SK-N-SH (cell line): ENCODE results near the gene MED26. TPM values are rescaled to one million over a fixed set of nuclear protein-coding genes. Genes with fewer than 3 reads are reported as not detected.
A peak's percentile ranks its signal among the peaks of the same experiment; 100 is the strongest.

ENCODE experiments used
- CTCF ChIA-PET: fragments of 300-600, 350-600 bp; formaldehyde crosslinking; extraction: SDS; loops from one replicate; lab custom pipeline; 2021; lab: Yijun Ruan, JAX
- POLR2A ChIA-PET: fragments of 350-600 bp; sonication (Branson Sonifier 250); formaldehyde crosslinking; extraction: SDS; loops from one replicate; lab custom pipeline; 2020; ENCODE audit warnings: antibody characterized with exemption, inconsistent platforms; lab: Yijun Ruan, JAX
- DNase-seq: peaks from one replicate; pipeline ENCODE4 v3.0.0; 2012
- H2AFZ ChIP-seq: fragments of 200-600 bp; sonication (generic); 2 replicates; pipeline ENCODE4 v1.8.1; 2016; ENCODE audit warnings: antibody characterized with exemption, mild to moderate bottlenecking, low read depth
- H3F3A ChIP-seq: fragments of 200-600 bp; sonication (generic); replicated peaks from 2 replicates; pipeline ENCODE3; 2016; ENCODE audit warnings: antibody characterized with exemption, mild to moderate bottlenecking; ENCODE audit not compliant: insufficient read depth
- H3K27ac ChIP-seq, 2 experiments: fragments of 200-500 bp in 1 of 2; fragments of 200-600 bp in 1 of 2; sonication (Bioruptor generic) in 1 of 2; sonication (generic), shearing (Covaris generic) in 1 of 2; 2 replicates each; pipeline versions ENCODE4 v1.5.1 to v1.6.1; 2014 to 2016; ENCODE audit warnings: low read depth in 2 of 2, inconsistent platforms in 1 of 2, low read length in 1 of 2, mild to moderate bottlenecking in 1 of 2, mixed read lengths in 1 of 2
- H3K27me3 ChIP-seq: fragments of 200-600 bp; sonication (generic), shearing (Covaris generic); 2 replicates; pipeline ENCODE4 v1.6.1; 2016; ENCODE audit warnings: mixed run types; ENCODE audit not compliant: insufficient read depth
- H3K36me3 ChIP-seq, 2 experiments: fragments of 200-500 bp in 1 of 2; fragments of 200-600 bp in 1 of 2; sonication (Bioruptor generic) in 1 of 2; sonication (generic) in 1 of 2; replicated peaks in 1 of 2; 2 replicates each; pipeline versions ENCODE3 to v1.5.1; 2014 to 2016; ENCODE audit warnings: low read length in 1 of 2, mild to moderate bottlenecking in 1 of 2; ENCODE audit not compliant: insufficient read depth in 2 of 2, control insufficient read depth in 1 of 2
- H3K4me1 ChIP-seq, 2 experiments: fragments of 200-500 bp in 1 of 2; fragments of 200-600 bp in 1 of 2; sonication (Bioruptor generic) in 1 of 2; sonication (generic), shearing (Covaris generic) in 1 of 2; 2 replicates each; pipeline versions ENCODE4 v1.5.1 to v1.6.1; 2014 to 2016; ENCODE audit warnings: low read depth in 1 of 2, low read length in 1 of 2, mixed run types in 1 of 2; ENCODE audit not compliant: insufficient read depth in 2 of 2, control insufficient read depth in 1 of 2
- H3K4me2 ChIP-seq: fragments of 200-600 bp; sonication (generic), shearing (Covaris generic); 2 replicates; pipeline ENCODE4 v1.6.1; 2017; ENCODE audit warnings: mixed run types
- H3K4me3 ChIP-seq, 2 experiments: fragments of 200-500 bp in 1 of 2; fragments of 200-600 bp in 1 of 2; sonication (Bioruptor generic) in 1 of 2; sonication (generic), shearing (Covaris generic) in 1 of 2; 2 replicates each; pipeline versions ENCODE4 v1.5.1 to v1.8.1; 2014 to 2016; ENCODE audit warnings: low read depth in 2 of 2, inconsistent platforms in 1 of 2, low read length in 1 of 2, mild to moderate bottlenecking in 1 of 2, mixed read lengths in 1 of 2, moderate library complexity in 1 of 2
- H3K79me2 ChIP-seq: fragments of 200-600 bp; sonication (generic); 2 replicates; pipeline ENCODE4 v1.8.1; 2017; ENCODE audit warnings: mild to moderate bottlenecking; ENCODE audit not compliant: insufficient read depth
- H3K9ac ChIP-seq: fragments of 200-600 bp; sonication (generic); 2 replicates; pipeline ENCODE4 v1.6.1; 2017; ENCODE audit warnings: mixed run types
- H3K9me2 ChIP-seq: fragments of 200-600 bp; sonication (generic); 2 replicates; pipeline ENCODE4 v1.6.1; 2017; ENCODE audit warnings: mixed run types
- H3K9me3 ChIP-seq: fragments of 200-600 bp; sonication (generic); 2 replicates; pipeline ENCODE4 v1.6.1; 2017; ENCODE audit warnings: mixed run types, mild to moderate bottlenecking, moderate library complexity
- H4K20me1 ChIP-seq: fragments of 200-600 bp; sonication (generic); 2 replicates; pipeline ENCODE4 v1.6.1; 2017; ENCODE audit warnings: mild to moderate bottlenecking, mixed run types; ENCODE audit not compliant: insufficient read depth
- CTCF ChIP-seq: fragments of 200-600 bp; sonication (generic); IDR thresholded peaks from 2 replicates; pipeline ENCODE4 v1.6.1; 2017; ENCODE audit warnings: antibody characterized with exemption, mild to moderate bottlenecking, moderate library complexity
- ELF1 ChIP-seq: IDR thresholded peaks from 2 replicates; pipeline ENCODE4 v1.4.0; 2012
- EZH2phosphoT487 ChIP-seq: fragments of 200-600 bp; sonication (generic); IDR thresholded peaks from 2 replicates; pipeline ENCODE4 v1.6.1; 2017; ENCODE audit warnings: low read depth, mixed run types, mild to moderate bottlenecking, antibody characterized with exemption, moderate library complexity, borderline replicate concordance
- FOSL2 ChIP-seq: IDR thresholded peaks from 2 replicates; pipeline ENCODE4 v1.4.0; 2012; ENCODE audit warnings: low read depth, mild to moderate bottlenecking, moderate library complexity, borderline replicate concordance
- GABPA ChIP-seq: IDR thresholded peaks from 2 replicates; pipeline ENCODE4 v1.4.0; 2012; ENCODE audit warnings: low read depth, mild to moderate bottlenecking
- GATA2 ChIP-seq: sonication (generic); formaldehyde crosslinking; IDR thresholded peaks from 2 replicates; pipeline ENCODE4 v1.5.0; 2020; ENCODE audit warnings: mild to moderate bottlenecking, missing genetic modification reagents
- JUND ChIP-seq: IDR thresholded peaks from 2 replicates; pipeline ENCODE4 v1.4.0; 2012
- MAX ChIP-seq: IDR thresholded peaks from 2 replicates; pipeline ENCODE4 v1.4.0; 2012; ENCODE audit warnings: low read depth
- MEF2A ChIP-seq: IDR thresholded peaks from 2 replicates; pipeline ENCODE4 v1.4.0; 2012; ENCODE audit warnings: low read depth, borderline replicate concordance
- MXI1 ChIP-seq: IDR thresholded peaks from 2 replicates; pipeline ENCODE4 v1.6.1; 2012; ENCODE audit warnings: mild to moderate bottlenecking, low read depth, low read length, improper control_type of control experiment
- NFIC ChIP-seq: IDR thresholded peaks from 2 replicates; pipeline ENCODE4 v1.4.0; 2012; ENCODE audit warnings: borderline replicate concordance
- POLR2AphosphoS5 ChIP-seq: IDR thresholded peaks from 2 replicates; pipeline ENCODE4 v1.6.1; 2012; ENCODE audit warnings: low read depth, low read length
- RAD21 ChIP-seq: IDR thresholded peaks from 2 replicates; pipeline ENCODE4 v1.6.1; 2012; ENCODE audit warnings: mild to moderate bottlenecking, low read length
- RFX5 ChIP-seq: IDR thresholded peaks from 2 replicates; pipeline ENCODE4 v1.6.1; 2012; ENCODE audit warnings: mild to moderate bottlenecking, improper control_type of control experiment, low read length
- SIN3A ChIP-seq: IDR thresholded peaks from 2 replicates; pipeline ENCODE4 v1.6.1; 2012; ENCODE audit warnings: low read depth, mild to moderate bottlenecking, low read length, moderate library complexity, borderline replicate concordance
- SMC3 ChIP-seq: IDR thresholded peaks from 2 replicates; pipeline ENCODE4 v1.6.1; 2012; ENCODE audit warnings: low read depth, low read length, improper control_type of control experiment
- TCF12 ChIP-seq: IDR thresholded peaks from 2 replicates; pipeline ENCODE4 v1.4.0; 2012
- WGBS: methylation state at CpG from one replicate; pipeline ENCODE4 v1.1.6; 2017; ENCODE audit warnings: low lambda C conversion rate; 5-methylcytosine and 5-hydroxymethylcytosine counted together
- polyA plus RNA-seq, 3 experiments: library from polyadenylated mRNA; depleted of rRNA; stranded (reverse); fragments of >200 nt; gene quantifications; 2 replicates each; pipeline ENCODE4 v1.2.3, GENCODE V29; 2012
- TF ChIP-seq, protein P1 (sequence below): IDR thresholded peaks from 2 replicates; pipeline ENCODE4 v1.4.0; 2012; ENCODE audit warnings: low read depth, borderline replicate concordance
- TF ChIP-seq, protein P2 (sequence below): IDR thresholded peaks from 2 replicates; pipeline ENCODE4; 2012

MED26 gene
- polyA plus RNA-seq, 1 of the 3 experiments (the other 2 are of a cell fraction) = 3.5 TPM

- CTCF ChIA-PET = interaction anchor here (1.0 kb wide), 1 partner anchor 11 kb away, joined by 3 read pairs; no protein-coding TSS in a partner anchor
- H3F3A ChIP-seq = no peaks in the 10 kb centered on the region
- no peak overlapping the region for H2AFZ ChIP-seq
- peak overlapping the region in 1 of 2 experiments; percentile 12; a peak in 1 of 4 replicates for H3K27ac ChIP-seq
- TF ChIP-seq, protein P1, sequence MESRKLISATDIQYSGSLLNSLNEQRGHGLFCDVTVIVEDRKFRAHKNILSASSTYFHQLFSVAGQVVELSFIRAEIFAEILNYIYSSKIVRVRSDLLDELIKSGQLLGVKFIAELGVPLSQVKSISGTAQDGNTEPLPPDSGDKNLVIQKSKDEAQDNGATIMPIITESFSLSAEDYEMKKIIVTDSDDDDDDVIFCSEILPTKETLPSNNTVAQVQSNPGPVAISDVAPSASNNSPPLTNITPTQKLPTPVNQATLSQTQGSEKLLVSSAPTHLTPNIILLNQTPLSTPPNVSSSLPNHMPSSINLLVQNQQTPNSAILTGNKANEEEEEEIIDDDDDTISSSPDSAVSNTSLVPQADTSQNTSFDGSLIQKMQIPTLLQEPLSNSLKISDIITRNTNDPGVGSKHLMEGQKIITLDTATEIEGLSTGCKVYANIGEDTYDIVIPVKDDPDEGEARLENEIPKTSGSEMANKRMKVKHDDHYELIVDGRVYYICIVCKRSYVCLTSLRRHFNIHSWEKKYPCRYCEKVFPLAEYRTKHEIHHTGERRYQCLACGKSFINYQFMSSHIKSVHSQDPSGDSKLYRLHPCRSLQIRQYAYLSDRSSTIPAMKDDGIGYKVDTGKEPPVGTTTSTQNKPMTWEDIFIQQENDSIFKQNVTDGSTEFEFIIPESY = no peak
- TF ChIP-seq CTCF = no peak
- no peak for TF ChIP-seq ELF1
- no peak for TF ChIP-seq FOSL2
- no peak for TF ChIP-seq NFIC
- TF ChIP-seq SMC3 = no peak
- TF ChIP-seq MXI1 = no peak
- TF ChIP-seq EZH2phosphoT487 = no peak
- no peak for TF ChIP-seq MAX
- TF ChIP-seq JUND = no peak
- TF ChIP-seq TCF12 = no peak
- TF ChIP-seq POLR2AphosphoS5 = no peak
- no peak for TF ChIP-seq SIN3A
- TF ChIP-seq, protein P2, sequence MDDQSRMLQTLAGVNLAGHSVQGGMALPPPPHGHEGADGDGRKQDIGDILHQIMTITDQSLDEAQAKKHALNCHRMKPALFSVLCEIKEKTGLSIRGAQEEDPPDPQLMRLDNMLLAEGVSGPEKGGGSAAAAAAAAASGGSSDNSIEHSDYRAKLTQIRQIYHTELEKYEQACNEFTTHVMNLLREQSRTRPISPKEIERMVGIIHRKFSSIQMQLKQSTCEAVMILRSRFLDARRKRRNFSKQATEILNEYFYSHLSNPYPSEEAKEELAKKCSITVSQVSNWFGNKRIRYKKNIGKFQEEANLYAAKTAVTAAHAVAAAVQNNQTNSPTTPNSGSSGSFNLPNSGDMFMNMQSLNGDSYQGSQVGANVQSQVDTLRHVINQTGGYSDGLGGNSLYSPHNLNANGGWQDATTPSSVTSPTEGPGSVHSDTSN = no peak
- no peak for TF ChIP-seq RFX5
- TF ChIP-seq GABPA = no peak
- no peak for TF ChIP-seq RAD21
- no peak for TF ChIP-seq MEF2A
- TF ChIP-seq GATA2 (CRISPR knock-in tag) = no peak
- POLR2A ChIA-PET = no interaction called here
- peaks cover 100% of the 10 kb centered on the region for H3K79me2 ChIP-seq
- no peaks in the 10 kb centered on the region for H3K36me3 ChIP-seq
- H3K9me3 ChIP-seq = no peaks in the 10 kb centered on the region
- no peak overlapping the region for H3K9ac ChIP-seq
- H3K27me3 ChIP-seq = no peaks in the 10 kb centered on the region
- 96% methylated on average over 9 of the region's 12 CpGs for WGBS
- peaks cover 4 to 31% of the 10 kb centered on the region in 2 experiments; a peak in 2 of 4 replicates for H3K4me1 ChIP-seq
- H4K20me1 ChIP-seq = peaks cover 93% of the 10 kb centered on the region
- H3K4me2 ChIP-seq = no peak overlapping the region
- H3K9me2 ChIP-seq = no peaks in the 10 kb centered on the region
- H3K4me3 ChIP-seq = no peak overlapping the region
- peak; percentile 12 for DNase-seq
These were observed 20.2 kb downstream of the MED26 start for GRCh38 chr19:16607819-16608218.
